Activated T-cell treated with anti-CD3 and anti-CD28 coated beads for 24 hours (primary cell): ENCODE results near the gene TNFSF10.

ENCODE experiments used
- DNase-seq: peaks from one replicate; pipeline ENCODE4 v3.0.0-alpha.2; 2020; ENCODE audit warnings: low read depth

TNFSF10 gene

GRCh38 chr3:172516318-172517214, 6.7 kb downstream of the TNFSF10 start:
- no peak for DNase-seq

GRCh38 chr3:172515130-172515918, 7.9 kb downstream of the TNFSF10 start:
- DNase-seq = no peak

- no peak for DNase-seq
These were observed 8.6 kb downstream of the TNFSF10 start for GRCh38 chr3:172514678-172515077.

- DNase-seq = no peak
These were observed 9.7 kb downstream of the TNFSF10 start for GRCh38 chr3:172513488-172513887.

- no peak for DNase-seq
These were observed 11.2 kb downstream of the TNFSF10 start for GRCh38 chr3:172511783-172512762.

- DNase-seq = no peak
These were observed 17.1 kb downstream of the TNFSF10 start for GRCh38 chr3:172506094-172506493.

- no peak for DNase-seq
These were observed 21.7 kb downstream of the TNFSF10 start for GRCh38 chr3:172501540-172501939.

- DNase-seq = peak; percentile 64
These were observed 33.0 kb downstream of the TNFSF10 start for GRCh38 chr3:172490198-172490669.

GRCh38 chr3:172478116-172478515, 45.1 kb downstream of the TNFSF10 start:
- no peak for DNase-seq

GRCh38 chr3:172476347-172476746, 46.9 kb downstream of the TNFSF10 start:
- DNase-seq = no peak

GRCh38 chr3:172475703-172476102, 47.5 kb downstream of the TNFSF10 start:
- no peak for DNase-seq

GRCh38 chr3:172471903-172472302, 51.3 kb downstream of the TNFSF10 start:
- no peak for DNase-seq

GRCh38 chr3:172470588-172470987, 52.6 kb downstream of the TNFSF10 start:
- DNase-seq = no peak

GRCh38 chr3:172467170-172467824, 55.9 kb downstream of the TNFSF10 start:
- no peak for DNase-seq

GRCh38 chr3:172466553-172467130, 56.6 kb downstream of the TNFSF10 start:
- no peak for DNase-seq

- no peak for DNase-seq
These were observed 57.9 kb downstream of the TNFSF10 start for GRCh38 chr3:172465281-172465680.

- no peak for DNase-seq
These were observed 58.9 kb downstream of the TNFSF10 start for GRCh38 chr3:172464306-172464705.

GRCh38 chr3:172461530-172462138, 61.6 kb downstream of the TNFSF10 start:
- no peak for DNase-seq

- no peak for DNase-seq
These were observed 66.8 kb downstream of the TNFSF10 start for GRCh38 chr3:172456404-172456803.
